GM12878 (cell line): Measurements from ENCODE around the gene MCOLN1. TPM values are rescaled to one million over a fixed set of nuclear protein-coding genes. Genes with fewer than 3 reads are reported as not detected.

Source experiments
- ATAC-seq: fragments of 200-7000 bp; cut with Tn5 transposase; 3 replicates; pipeline ENCODE4 v1.9.1; 2020; ENCODE audit warnings: mild to moderate bottlenecking, moderate library complexity
- BruUV-seq: library from RNA; stranded (reverse); fragments of 400-500 nt; replicated peaks from 2 replicates; lab custom pipeline; 2021; lab: Mats Ljungman, UMichigan
- CTCF ChIA-PET: fragments of 300-600 bp; sonication (Branson Sonifier 250); formaldehyde crosslinking; extraction: SDS; loops from one replicate; lab custom pipeline; 2021; ENCODE audit warnings: inconsistent platforms; lab: Yijun Ruan, JAX
- POLR2A ChIA-PET: fragments of 350-600 bp; formaldehyde crosslinking; extraction: SDS; loops from one replicate; lab custom pipeline; 2021; ENCODE audit warnings: inconsistent platforms; lab: Charles Lee
- RAD21 ChIA-PET: fragments of 300-600 bp; sonication (Branson Sonifier 250); formaldehyde crosslinking; loops from one replicate; lab custom pipeline; 2023; ENCODE audit warnings: antibody characterized with exemption; ENCODE audit not compliant: unreplicated experiment; lab: Charles Lee
- SMC1A ChIA-PET: fragments of 300-600 bp; sonication (Branson Sonifier 250); formaldehyde crosslinking; loops from one replicate; lab custom pipeline; 2023; ENCODE audit not compliant: unreplicated experiment, uncharacterized antibody; lab: Charles Lee
- DNase-seq: peaks from one replicate; pipeline ENCODE4 v3.0.0-alpha.2; 2011; ENCODE audit warnings: low read depth, low spot score
- FAIRE-seq: peaks from 3 replicates; lab custom pipeline; 2011; peaks lifted over from hg19 to GRCh38; lab: Jason Lieb, UNC
- H2AFZ ChIP-seq: 2 replicates; pipeline ENCODE4 v1.6.0; 2011; ENCODE audit warnings: low read depth, low read length, control low read depth; ENCODE audit not compliant: control insufficient read depth
- H3K27ac ChIP-seq: 2 replicates; pipeline ENCODE4 v1.5.1; 2011; ENCODE audit warnings: control low read depth; ENCODE audit not compliant: control insufficient read depth, insufficient read depth
- H3K27me3 ChIP-seq, 2 experiments: replicated peaks in 1 of 2; 2 replicates each; pipeline versions ENCODE4 v1.6.0 to v1.6.1; 2011; ENCODE audit warnings: low read length in 1 of 2; ENCODE audit not compliant: control insufficient read depth in 2 of 2, insufficient read depth in 2 of 2
- H3K36me3 ChIP-seq, 2 experiments: 2 replicates each; pipeline ENCODE4 v1.5.1; 2011; ENCODE audit warnings: low read length in 1 of 2; ENCODE audit not compliant: control insufficient read depth in 2 of 2, insufficient read depth in 2 of 2
- H3K4me1 ChIP-seq: 2 replicates; pipeline ENCODE4 v1.6.1; 2011; ENCODE audit warnings: mild to moderate bottlenecking, low read length, moderate library complexity, mixed read lengths; ENCODE audit not compliant: control insufficient read depth, insufficient read depth
- H3K4me2 ChIP-seq: 2 replicates; pipeline ENCODE4 v1.6.0; 2011; ENCODE audit warnings: control low read depth; ENCODE audit not compliant: control insufficient read depth, insufficient read depth
- H3K4me3 ChIP-seq: fragments of 200-600 bp; sonication (generic); 2 replicates; pipeline ENCODE4 v1.5.1; 2016
- H3K79me2 ChIP-seq: 2 replicates; pipeline ENCODE4 v1.6.0; 2011; ENCODE audit warnings: low read length; ENCODE audit not compliant: control insufficient read depth, insufficient read depth
- H3K9ac ChIP-seq: 2 replicates; pipeline ENCODE4 v1.8.0; 2011; ENCODE audit warnings: low read length, control low read depth, mixed read lengths; ENCODE audit not compliant: control insufficient read depth, insufficient read depth
- H3K9me3 ChIP-seq: replicated peaks from 3 replicates; pipeline ENCODE4 v1.5.1; 2011; ENCODE audit warnings: mild to moderate bottlenecking, low read length; ENCODE audit not compliant: control insufficient read depth, insufficient read depth
- H4K20me1 ChIP-seq: 2 replicates; pipeline ENCODE4 v1.6.0; 2011; ENCODE audit not compliant: control insufficient read depth, insufficient read depth
- CHD2 ChIP-seq: IDR thresholded peaks from 2 replicates; pipeline ENCODE4 v1.6.1; 2011; ENCODE audit warnings: low read depth, low read length, improper control_type of control experiment, borderline replicate concordance
- EP300 ChIP-seq, 2 experiments: fragments of 150-350 bp in 1 of 2; IDR thresholded peaks; 2 replicates each; pipeline ENCODE4 v1.6.1; 2011 to 2012; ENCODE audit warnings: low read depth in 2 of 2, low read length in 2 of 2, borderline replicate concordance in 1 of 2, improper control_type of control experiment in 1 of 2, inconsistent platforms in 1 of 2; ENCODE audit not compliant: control insufficient read depth in 1 of 2
- IRF4 ChIP-seq: IDR thresholded peaks from 2 replicates; pipeline ENCODE4 v1.6.1; 2011; ENCODE audit warnings: low read depth, low read length
- PAX5 ChIP-seq: IDR thresholded peaks from 2 replicates; pipeline ENCODE4 v1.6.1; 2011; ENCODE audit warnings: low read depth, low read length, borderline replicate concordance
- PML ChIP-seq: IDR thresholded peaks from 2 replicates; pipeline ENCODE4 v1.6.1; 2012; ENCODE audit warnings: low read length, inconsistent platforms
- SUPT20H ChIP-seq: IDR thresholded peaks from 2 replicates; pipeline ENCODE4 v1.6.1; 2011; ENCODE audit warnings: low read depth, mild to moderate bottlenecking, low read length, moderate library complexity, borderline replicate concordance; ENCODE audit not compliant: control insufficient read depth
- ZNF24 ChIP-seq: fragments of 450-650 bp; IDR thresholded peaks from 2 replicates; pipeline ENCODE4 v1.6.1; 2017; ENCODE audit warnings: antibody characterized with exemption, mild to moderate bottlenecking
- WGBS: methylation state at CpG from one replicate; pipeline ENCODE4 v1.1.6; 2016; ENCODE audit warnings: low lambda C conversion rate; ENCODE audit not compliant: insufficient replicate concordance, insufficient coverage; ENCODE audit errors: missing lambda C conversion rate; 5-methylcytosine and 5-hydroxymethylcytosine counted together
- in situ Hi-C: fragments of 300-500 bp; cut with MboI; formaldehyde crosslinking; loops from 9 replicates; pipeline ENCODE4 v1.14.3; 2018; ENCODE audit warnings: mixed read lengths
- intact Hi-C: fragments of 100-400 bp; cut with micrococcal nuclease; formaldehyde crosslinking; loops from one replicate; pipeline ENCODE4 v1.14.2; 2022; ENCODE audit not compliant: unreplicated experiment
- polyA plus RNA-seq, 11 experiments: library from polyadenylated mRNA; depleted of rRNA in 4 of 11; unstranded in 6 of 11; stranded (reverse) in 5 of 11; fragments of >200 nt; fragmentation: Nextera tagmentation in 4 of 11; fragmentation: Illumina TruSeq in 1 of 11; extraction: Ambion mirVana in 4 of 11; extraction: Trizol in 1 of 11; gene quantifications; 1 replicate in 1 of 11; 2 replicates in 10 of 11; pipeline versions ENCODE4 v1.2.1 to v1.2.3, GENCODE V29; 2011 to 2016; ENCODE audit warnings: inconsistent platforms in 2 of 11, missing spikeins in 2 of 11, low read depth in 1 of 11
- total RNA-seq, 4 experiments: library from RNA; depleted of rRNA in 3 of 4; stranded (reverse); fragments of >200 nt in 3 of 4; fragmentation: Illumina TruSeq in 1 of 4; extraction: Trizol in 1 of 4; gene quantifications; 2 replicates each; pipeline versions ENCODE4 v1.2.1 to v1.2.3, GENCODE V29; 2013 to 2021
- TF ChIP-seq, protein P1 (sequence below): IDR thresholded peaks from 2 replicates; pipeline ENCODE4 v1.6.1; 2012; ENCODE audit warnings: mild to moderate bottlenecking, low read depth, low read length
- TF ChIP-seq, protein P2 (sequence below): IDR thresholded peaks from 2 replicates; pipeline ENCODE4 v1.6.1; 2012; ENCODE audit warnings: low read length, inconsistent platforms
- TF ChIP-seq, protein P3 (sequence below): IDR thresholded peaks from 2 replicates; pipeline ENCODE4 v1.6.1; 2011; ENCODE audit warnings: borderline replicate concordance, low read depth, mild to moderate bottlenecking, moderate library complexity, mixed read lengths, low read length; ENCODE audit not compliant: insufficient read depth; ENCODE audit errors: extremely low read length

The MCOLN1 gene
- total and polyA plus RNA-seq, 10 of the 15 experiments (the other 5 are each of a cell fraction or from before 2014, with no cell fraction given): 0.42 to 15.6 (median 4.9) TPM

DNA sequence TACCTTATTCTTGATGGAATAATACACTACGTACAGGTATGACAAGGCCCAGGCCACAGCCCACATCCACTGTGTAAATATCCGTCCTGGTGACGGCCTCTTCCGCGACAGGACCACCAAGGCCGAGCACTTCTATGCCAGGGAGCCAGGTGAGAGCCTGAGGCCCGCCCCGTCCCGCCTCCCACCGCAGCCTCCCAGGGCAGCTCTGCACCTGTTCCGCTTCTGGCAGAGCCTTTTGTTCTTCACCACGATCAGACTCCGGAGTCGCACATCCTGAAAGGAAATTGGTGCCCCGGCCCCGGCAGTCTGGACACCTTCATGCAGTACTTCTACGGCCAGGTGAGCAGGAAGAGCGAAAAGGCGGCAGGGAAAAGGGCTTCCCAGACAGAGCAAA lies 17.1 kb upstream of the MCOLN1 start:
- CTCF ChIA-PET: no interaction called here
- no peak overlapping the region for H3K4me3 ChIP-seq
- H3K4me2 ChIP-seq: no peak overlapping the region
- no peak overlapping the region for H2AFZ ChIP-seq
- RAD21 ChIA-PET: no interaction called here
- POLR2A ChIA-PET: no interaction called here
- H3K9me3 ChIP-seq: no peaks in the 10 kb centered on the region
- H3K4me1 ChIP-seq: no peaks in the 10 kb centered on the region
- TF ChIP-seq EP300 (IDR thresholded peaks at IDR 0.05; ENCODE audit: borderline replicate concordance in 1 of 2, control insufficient read depth in 1 of 2, low read depth in 2 of 2, low read length in 2 of 2) (no peak), CHD2 (no peak), ZNF24 (no peak), PML (no peak), IRF4 (no peak), SUPT20H (no peak), PAX5 (no peak)
- no peaks in the 10 kb centered on the region for H3K36me3 ChIP-seq
- ATAC-seq (no peak), FAIRE-seq (no peak), DNase-seq (no peak)
- H3K9ac ChIP-seq: no peak overlapping the region
- in situ Hi-C loops: no loop called here
- no peaks in the 10 kb centered on the region for H3K79me2 ChIP-seq
- 33% methylated on average over 19 of the region's 19 CpGs for WGBS
- no TSS peak for BruUV-seq
- intact Hi-C loops: no loop called here
- no peaks in the 10 kb centered on the region; a peak in 1 of 4 replicates for H3K27me3 ChIP-seq
- no peaks in the 10 kb centered on the region for H4K20me1 ChIP-seq
- no peak overlapping the region for H3K27ac ChIP-seq
- SMC1A ChIA-PET: no interaction called here

DNA sequence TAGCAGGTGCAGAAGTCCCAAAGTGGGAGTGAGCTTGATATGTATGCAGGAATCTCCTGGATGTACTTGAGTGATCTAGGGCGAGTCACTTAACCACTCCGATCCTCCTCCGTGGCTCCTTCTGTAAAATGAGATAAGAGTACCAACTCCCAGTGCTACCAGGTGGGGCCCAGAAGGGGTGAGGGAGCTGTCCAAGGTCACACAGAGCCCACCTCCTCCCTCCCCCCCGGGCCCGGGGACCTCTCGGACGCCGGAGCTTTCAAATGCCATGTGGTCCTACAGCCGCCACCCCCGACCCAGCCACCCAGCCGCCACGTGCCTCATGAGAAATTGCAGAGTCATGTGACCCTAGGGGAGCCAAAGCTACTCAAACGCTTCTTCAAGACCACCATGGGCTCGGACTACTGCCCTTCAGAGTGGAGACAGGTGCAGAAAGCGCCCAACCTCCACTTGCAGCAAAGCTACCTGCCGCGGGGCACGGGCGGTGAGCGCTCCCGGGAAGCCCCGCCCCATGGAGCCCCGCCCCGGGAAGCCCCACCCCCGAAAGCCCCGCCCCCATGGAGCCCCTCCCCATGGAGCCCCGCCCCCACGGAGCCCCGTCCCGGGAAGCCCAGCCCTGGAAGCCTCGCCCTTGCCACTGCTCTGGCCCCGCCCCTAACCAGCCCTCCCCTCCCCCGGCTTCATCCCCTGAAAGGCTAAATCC lies 16.6 kb upstream of the MCOLN1 start:
- intact Hi-C loops: no loop called here
- TF ChIP-seq, protein P1, sequence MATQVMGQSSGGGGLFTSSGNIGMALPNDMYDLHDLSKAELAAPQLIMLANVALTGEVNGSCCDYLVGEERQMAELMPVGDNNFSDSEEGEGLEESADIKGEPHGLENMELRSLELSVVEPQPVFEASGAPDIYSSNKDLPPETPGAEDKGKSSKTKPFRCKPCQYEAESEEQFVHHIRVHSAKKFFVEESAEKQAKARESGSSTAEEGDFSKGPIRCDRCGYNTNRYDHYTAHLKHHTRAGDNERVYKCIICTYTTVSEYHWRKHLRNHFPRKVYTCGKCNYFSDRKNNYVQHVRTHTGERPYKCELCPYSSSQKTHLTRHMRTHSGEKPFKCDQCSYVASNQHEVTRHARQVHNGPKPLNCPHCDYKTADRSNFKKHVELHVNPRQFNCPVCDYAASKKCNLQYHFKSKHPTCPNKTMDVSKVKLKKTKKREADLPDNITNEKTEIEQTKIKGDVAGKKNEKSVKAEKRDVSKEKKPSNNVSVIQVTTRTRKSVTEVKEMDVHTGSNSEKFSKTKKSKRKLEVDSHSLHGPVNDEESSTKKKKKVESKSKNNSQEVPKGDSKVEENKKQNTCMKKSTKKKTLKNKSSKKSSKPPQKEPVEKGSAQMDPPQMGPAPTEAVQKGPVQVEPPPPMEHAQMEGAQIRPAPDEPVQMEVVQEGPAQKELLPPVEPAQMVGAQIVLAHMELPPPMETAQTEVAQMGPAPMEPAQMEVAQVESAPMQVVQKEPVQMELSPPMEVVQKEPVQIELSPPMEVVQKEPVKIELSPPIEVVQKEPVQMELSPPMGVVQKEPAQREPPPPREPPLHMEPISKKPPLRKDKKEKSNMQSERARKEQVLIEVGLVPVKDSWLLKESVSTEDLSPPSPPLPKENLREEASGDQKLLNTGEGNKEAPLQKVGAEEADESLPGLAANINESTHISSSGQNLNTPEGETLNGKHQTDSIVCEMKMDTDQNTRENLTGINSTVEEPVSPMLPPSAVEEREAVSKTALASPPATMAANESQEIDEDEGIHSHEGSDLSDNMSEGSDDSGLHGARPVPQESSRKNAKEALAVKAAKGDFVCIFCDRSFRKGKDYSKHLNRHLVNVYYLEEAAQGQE: peak; percentile 56; the same call in 1 of the 2 replicates
- TF ChIP-seq, protein P2, sequence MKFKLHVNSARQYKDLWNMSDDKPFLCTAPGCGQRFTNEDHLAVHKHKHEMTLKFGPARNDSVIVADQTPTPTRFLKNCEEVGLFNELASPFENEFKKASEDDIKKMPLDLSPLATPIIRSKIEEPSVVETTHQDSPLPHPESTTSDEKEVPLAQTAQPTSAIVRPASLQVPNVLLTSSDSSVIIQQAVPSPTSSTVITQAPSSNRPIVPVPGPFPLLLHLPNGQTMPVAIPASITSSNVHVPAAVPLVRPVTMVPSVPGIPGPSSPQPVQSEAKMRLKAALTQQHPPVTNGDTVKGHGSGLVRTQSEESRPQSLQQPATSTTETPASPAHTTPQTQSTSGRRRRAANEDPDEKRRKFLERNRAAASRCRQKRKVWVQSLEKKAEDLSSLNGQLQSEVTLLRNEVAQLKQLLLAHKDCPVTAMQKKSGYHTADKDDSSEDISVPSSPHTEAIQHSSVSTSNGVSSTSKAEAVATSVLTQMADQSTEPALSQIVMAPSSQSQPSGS: no peak
- TF ChIP-seq, protein P3, sequence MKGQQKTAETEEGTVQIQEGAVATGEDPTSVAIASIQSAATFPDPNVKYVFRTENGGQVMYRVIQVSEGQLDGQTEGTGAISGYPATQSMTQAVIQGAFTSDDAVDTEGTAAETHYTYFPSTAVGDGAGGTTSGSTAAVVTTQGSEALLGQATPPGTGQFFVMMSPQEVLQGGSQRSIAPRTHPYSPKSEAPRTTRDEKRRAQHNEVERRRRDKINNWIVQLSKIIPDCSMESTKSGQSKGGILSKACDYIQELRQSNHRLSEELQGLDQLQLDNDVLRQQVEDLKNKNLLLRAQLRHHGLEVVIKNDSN: peak; percentile 40
- TF ChIP-seq, all 136 proteins: peak for 2
- peak; percentile 50 for ATAC-seq
- Histone ChIP-seq H3K4me1 (no peaks in the 10 kb centered on the region), H3K27me3 (no peaks in the 10 kb centered on the region), H2AFZ (no peak overlapping the region), H4K20me1 (no peaks in the 10 kb centered on the region), H3K36me3 (no peaks in the 10 kb centered on the region), H3K27ac (no peak overlapping the region), H3K79me2 (no peaks in the 10 kb centered on the region), H3K9ac (no peak overlapping the region), H3K9me3 (no peaks in the 10 kb centered on the region), H3K4me2 (no peak overlapping the region), H3K4me3 (no peak overlapping the region)
- WGBS: 28% methylated on average over 17 of the region's 33 CpGs
- BruUV-seq: no TSS peak
- ChIA-PET CTCF (no interaction called here), POLR2A (no interaction called here), SMC1A (no interaction called here), RAD21 (no interaction called here)
- no peak for FAIRE-seq
- no peak for DNase-seq
- in situ Hi-C loops: no loop called here
